Right lung (tissue), 5 donors: ENCODE measurements around the gene CDC7. TPM values are rescaled to one million over a fixed set of nuclear protein-coding genes. Genes with fewer than 3 reads are reported as not detected.

Experiments used
- polyA plus RNA-seq, 5 donors: library from polyadenylated mRNA; unstranded; fragments of 120-200 nt; gene quantifications; one replicate each; pipeline versions ENCODE4 v1.2.1 to v1.2.3, GENCODE V29; 2013; ENCODE audit warnings: inconsistent platforms in 1 of 5, low replicate concordance in 1 of 5; ENCODE audit not compliant: insufficient read length in 5 of 5, insufficient read depth in 1 of 5

The CDC7 gene
- polyA plus RNA-seq, 5 donors: 16.3 to 26.3 (median 18.6) TPM

Other genes starting within 250 kb of the CDC7 start
- gene HFM1, start 96.0 kb upstream of the CDC7 start, polyA plus RNA-seq: 10 to 100 TPM in 4 of 5 donors, 1 to 10 TPM in 1; 6.4 to 13.7 (median 11.7) TPM